Left renal cortex interstitium (tissue), 4 donors: Measurements from ENCODE around the gene UBE4A. TPM values are rescaled to one million over a fixed set of nuclear protein-coding genes. Genes with fewer than 3 reads are reported as not detected.

ENCODE experiments used
- DNase-seq, 4 donors: peaks; one replicate each; pipeline ENCODE4 v3.0.0-alpha.2; 2013; ENCODE audit warnings: low read depth in 4 of 4, low spot score in 2 of 4, missing footprints in 1 of 4
- polyA plus RNA-seq, 4 donors: library from polyadenylated mRNA; unstranded; fragments of 120-200 nt; gene quantifications; one replicate each; pipeline ENCODE4 v1.2.1, GENCODE V29; 2013; ENCODE audit not compliant: insufficient read length in 4 of 4

The UBE4A gene
- polyA plus RNA-seq, 4 donors = 30.2 to 50.1 (median 39.8) TPM

- DNase-seq = peak; percentile 92 to 96 (median 94)
Measured at GRCh38 chr11:118435893-118436624, 76.7 kb downstream of the UBE4A start, which contains the start of gene KMT2A. KMT2A (plus strand) TSS chr11:118436492; CDS start chr11:118436513, 21 bp downstream.

GRCh38 chr11:118436639-118437207, 77.3 kb downstream of the UBE4A start:
- DNase-seq = peak in 1 of 4 donors; percentile 11

GRCh38 chr11:118437208-118438125, 78.1 kb downstream of the UBE4A start:
- DNase-seq = peak in 2 of 4 donors; percentile 23 to 24

GRCh38 chr11:118438314-118438931, 79.0 kb downstream of the UBE4A start:
- peak in 3 of 4 donors; percentile 21 to 68 (median 47) for DNase-seq

GRCh38 chr11:118439646-118440045, 80.2 kb downstream of the UBE4A start:
- no peak for DNase-seq

GRCh38 chr11:118441770-118442275, 82.4 kb downstream of the UBE4A start:
- no peak for DNase-seq

GRCh38 chr11:118442301-118442700, 82.9 kb downstream of the UBE4A start:
- DNase-seq = no peak

GRCh38 chr11:118442908-118443589, 83.6 kb downstream of the UBE4A start:
- no peak for DNase-seq

GRCh38 chr11:118443590-118444218, 84.3 kb downstream of the UBE4A start:
- DNase-seq = no peak

GRCh38 chr11:118447423-118447822, 88.0 kb downstream of the UBE4A start:
- no peak for DNase-seq

- DNase-seq = no peak
Measured at GRCh38 chr11:118448294-118448693, 88.9 kb downstream of the UBE4A start.

Other genes starting within 250 kb of the UBE4A start
- gene SCN4B, start 206.8 kb upstream of the UBE4A start, polyA plus RNA-seq = 1 to 10 TPM; 1.0 to 1.9 (median 1.5) TPM
- 1 to 10 TPM; 3.9 to 5.7 (median 4.7) TPM for gene SCN2B, start 183.0 kb upstream of the UBE4A start, polyA plus RNA-seq
- gene JAML, start 134.6 kb upstream of the UBE4A start, polyA plus RNA-seq = 1 to 10 TPM; 2.2 to 3.2 (median 2.7) TPM
- gene MPZL3, start 107.2 kb upstream of the UBE4A start, polyA plus RNA-seq = 1 to 10 TPM; 4.2 to 6.9 (median 5.2) TPM
- 10 to 100 TPM; 18.4 to 28.5 (median 21.8) TPM for gene MPZL2, start 95.3 kb upstream of the UBE4A start, polyA plus RNA-seq
- under 1 TPM; 0.28 to 0.51 (median 0.38) TPM for gene CD3E, start 54.9 kb upstream of the UBE4A start, polyA plus RNA-seq
- under 1 TPM in 2 of 4 donors, not detected in 2; 0.22 to 0.38 TPM for gene CD3D, start 16.9 kb upstream of the UBE4A start, polyA plus RNA-seq
- under 1 TPM; 0.18 to 0.24 (median 0.21) TPM for gene CD3G, start 15.3 kb upstream of the UBE4A start, polyA plus RNA-seq
- 100 to 1,000 TPM; 381 to 539 (median 454) TPM for gene ATP5MG, start 42.0 kb downstream of the UBE4A start, polyA plus RNA-seq
- gene KMT2A, start 76.9 kb downstream of the UBE4A start, polyA plus RNA-seq = 10 to 100 TPM; 31.8 to 54.5 (median 44.2) TPM
- 1 to 10 TPM; 1.2 to 3.2 (median 1.8) TPM for gene TTC36, start 167.9 kb downstream of the UBE4A start, polyA plus RNA-seq
- gene TMEM25, start 171.6 kb downstream of the UBE4A start, polyA plus RNA-seq = 10 to 100 TPM; 24.5 to 34.1 (median 30.4) TPM
- gene IFT46, start 206.3 kb downstream of the UBE4A start, polyA plus RNA-seq = 10 to 100 TPM; 41.7 to 48.0 (median 45.8) TPM
- 100 to 1,000 TPM; 154 to 193 (median 169) TPM for gene ARCN1, start 212.8 kb downstream of the UBE4A start, polyA plus RNA-seq
- gene PHLDB1, start 248.0 kb downstream of the UBE4A start, polyA plus RNA-seq = 100 to 1,000 TPM; 103 to 191 (median 146) TPM